Epithelial cell of alveolus of lung (primary cell): Measurements from ENCODE around the gene CCDC181. TPM values are rescaled to one million over a fixed set of nuclear protein-coding genes. Genes with fewer than 3 reads are reported as not detected.

Source experiments
- total RNA-seq: library from RNA; depleted of rRNA; stranded (reverse); fragments of >200 nt; gene quantifications from 2 replicates; pipeline ENCODE4 v1.2.1, GENCODE V29; 2015

Gene CCDC181
- 1.2 and 2.2 TPM in 2 replicates for total RNA-seq

GRCh38 chr1:169427081-169427641 is at the start of gene CCDC181:
CCDC181 (minus strand) TSS chr1:169427474; CDS start chr1:169424927, 2,547 bp downstream.

GRCh38 chr1:169367686-169368405 is 59.4 kb downstream of the CCDC181 start, which contains the start of the genes BLZF1 and NME7:
BLZF1 (plus strand) TSS chr1:169368195; CDS start chr1:169369523, 1,328 bp downstream.
NME7 (minus strand) TSS chr1:169367797; CDS start chr1:169367710, 87 bp downstream.

Other genes starting within 250 kb of the CCDC181 start
- gene NME7, start 59.7 kb downstream of the CCDC181 start, total RNA-seq = 19.6 and 29.7 TPM in 2 replicates
- 17.0 and 19.7 TPM in 2 replicates for gene BLZF1, start 59.3 kb downstream of the CCDC181 start, total RNA-seq
- gene SLC19A2, start 58.5 kb upstream of the CCDC181 start, total RNA-seq = 9.3 and 18.7 TPM in 2 replicates
- gene F5, start 159.0 kb upstream of the CCDC181 start, total RNA-seq = under 0.01 TPM in 1 of 2 replicates, not detected in the other
- gene SELP, start 202.7 kb upstream of the CCDC181 start, total RNA-seq = not detected in 2 replicates